Stimulated activated CD4-positive, alpha-beta T cell treated with anti-CD3 and anti-CD28 coated beads, Interleukin-15, amount 100 ng/mL, for 24 hours (primary cell): ENCODE data around the gene NIPAL1.

Source experiments
- DNase-seq: peaks from one replicate; pipeline ENCODE4 v3.0.0-alpha.2; 2020

Gene NIPAL1

GRCh38 chr4:48068182-48068581, 51.6 kb downstream of the NIPAL1 start:
- DNase-seq: no peak

GRCh38 chr4:48069026-48069425, 52.5 kb downstream of the NIPAL1 start:
- DNase-seq: no peak

- no peak for DNase-seq
Observed at GRCh38 chr4:48071191-48071590, 54.6 kb downstream of the NIPAL1 start.

- DNase-seq: no peak
Observed at GRCh38 chr4:48073567-48074103, 57.1 kb downstream of the NIPAL1 start.

- DNase-seq: no peak
Observed at GRCh38 chr4:48074657-48075056, 58.1 kb downstream of the NIPAL1 start.

GRCh38 chr4:48078425-48078824, 61.9 kb downstream of the NIPAL1 start:
- DNase-seq: no peak

GRCh38 chr4:48078862-48079655, 62.5 kb downstream of the NIPAL1 start:
- DNase-seq: no peak

- DNase-seq: no peak
Observed at GRCh38 chr4:48079972-48080391, 63.4 kb downstream of the NIPAL1 start.

- DNase-seq: no peak
Observed at GRCh38 chr4:48081196-48081595, 64.6 kb downstream of the NIPAL1 start.

GRCh38 chr4:48082956-48083355, 66.4 kb downstream of the NIPAL1 start:
- no peak for DNase-seq

GRCh38 chr4:48085821-48086589, 69.4 kb downstream of the NIPAL1 start:
- no peak for DNase-seq
